ENCODE measurements around the gene LRP2BP.

DNA sequence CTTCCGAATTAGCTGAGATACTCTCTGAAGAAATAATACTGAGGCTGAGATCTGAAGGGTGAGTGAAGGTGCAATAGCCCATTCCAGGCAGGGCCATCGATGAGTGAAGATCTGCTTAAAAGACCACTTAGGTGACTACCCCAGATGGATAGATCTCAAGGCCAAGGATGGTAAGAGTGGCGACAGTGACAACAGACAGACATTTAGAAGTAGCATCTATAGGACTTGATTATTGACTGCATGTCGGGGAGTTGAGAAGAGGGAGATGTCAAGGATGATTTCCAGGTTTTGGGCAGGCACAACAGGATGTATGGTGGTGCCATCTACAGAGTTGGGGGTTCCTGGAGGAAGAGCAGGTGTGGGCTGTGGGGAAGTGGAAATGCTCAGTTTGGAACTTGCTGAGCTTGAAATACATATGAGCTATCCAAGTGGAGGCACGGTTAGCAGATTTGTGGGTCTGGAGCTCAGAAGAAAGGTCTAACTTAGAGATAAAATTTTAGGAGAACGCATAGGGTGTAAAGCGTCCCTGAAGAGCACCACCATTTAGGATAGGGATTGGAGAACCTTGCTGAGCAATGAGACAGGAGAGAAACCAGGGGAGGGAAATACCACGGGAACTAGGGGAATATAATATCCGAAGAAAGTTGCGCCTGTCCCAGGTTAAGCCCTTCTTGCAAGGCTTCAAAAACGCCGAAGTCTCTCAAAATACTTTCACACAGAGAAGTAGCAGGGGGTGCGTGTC lies 29.4 kb upstream of the LRP2BP start:
- TF ChIP-seq, protein P1, sequence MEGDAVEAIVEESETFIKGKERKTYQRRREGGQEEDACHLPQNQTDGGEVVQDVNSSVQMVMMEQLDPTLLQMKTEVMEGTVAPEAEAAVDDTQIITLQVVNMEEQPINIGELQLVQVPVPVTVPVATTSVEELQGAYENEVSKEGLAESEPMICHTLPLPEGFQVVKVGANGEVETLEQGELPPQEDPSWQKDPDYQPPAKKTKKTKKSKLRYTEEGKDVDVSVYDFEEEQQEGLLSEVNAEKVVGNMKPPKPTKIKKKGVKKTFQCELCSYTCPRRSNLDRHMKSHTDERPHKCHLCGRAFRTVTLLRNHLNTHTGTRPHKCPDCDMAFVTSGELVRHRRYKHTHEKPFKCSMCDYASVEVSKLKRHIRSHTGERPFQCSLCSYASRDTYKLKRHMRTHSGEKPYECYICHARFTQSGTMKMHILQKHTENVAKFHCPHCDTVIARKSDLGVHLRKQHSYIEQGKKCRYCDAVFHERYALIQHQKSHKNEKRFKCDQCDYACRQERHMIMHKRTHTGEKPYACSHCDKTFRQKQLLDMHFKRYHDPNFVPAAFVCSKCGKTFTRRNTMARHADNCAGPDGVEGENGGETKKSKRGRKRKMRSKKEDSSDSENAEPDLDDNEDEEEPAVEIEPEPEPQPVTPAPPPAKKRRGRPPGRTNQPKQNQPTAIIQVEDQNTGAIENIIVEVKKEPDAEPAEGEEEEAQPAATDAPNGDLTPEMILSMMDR (IDR thresholded peaks at IDR 0.05), result no peak
- TF ChIP-seq POLR2A (IDR thresholded peaks at IDR 0.05; ENCODE audit: low read length), result no peak
- no peak for TF ChIP-seq SMC3 (IDR thresholded peaks at IDR 0.05)
- no peak for TF ChIP-seq RCOR1 (IDR thresholded peaks at IDR 0.05; ENCODE audit: low read depth, low read length)
- TF ChIP-seq, protein P2, sequence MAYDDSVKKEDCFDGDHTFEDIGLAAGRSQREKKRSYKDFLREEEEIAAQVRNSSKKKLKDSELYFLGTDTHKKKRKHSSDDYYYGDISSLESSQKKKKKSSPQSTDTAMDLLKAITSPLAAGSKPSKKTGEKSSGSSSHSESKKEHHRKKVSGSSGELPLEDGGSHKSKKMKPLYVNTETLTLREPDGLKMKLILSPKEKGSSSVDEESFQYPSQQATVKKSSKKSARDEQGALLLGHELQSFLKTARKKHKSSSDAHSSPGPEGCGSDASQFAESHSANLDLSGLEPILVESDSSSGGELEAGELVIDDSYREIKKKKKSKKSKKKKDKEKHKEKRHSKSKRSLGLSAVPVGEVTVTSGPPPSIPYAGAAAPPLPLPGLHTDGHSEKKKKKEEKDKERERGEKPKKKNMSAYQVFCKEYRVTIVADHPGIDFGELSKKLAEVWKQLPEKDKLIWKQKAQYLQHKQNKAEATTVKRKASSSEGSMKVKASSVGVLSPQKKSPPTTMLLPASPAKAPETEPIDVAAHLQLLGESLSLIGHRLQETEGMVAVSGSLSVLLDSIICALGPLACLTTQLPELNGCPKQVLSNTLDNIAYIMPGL (CRISPR knock-in tag; IDR thresholded peaks at IDR 0.05; ENCODE audit: borderline replicate concordance), result no peak
- TF ChIP-seq EP300 (IDR thresholded peaks at IDR 0.05), result no peak
- TF ChIP-seq, protein P3, sequence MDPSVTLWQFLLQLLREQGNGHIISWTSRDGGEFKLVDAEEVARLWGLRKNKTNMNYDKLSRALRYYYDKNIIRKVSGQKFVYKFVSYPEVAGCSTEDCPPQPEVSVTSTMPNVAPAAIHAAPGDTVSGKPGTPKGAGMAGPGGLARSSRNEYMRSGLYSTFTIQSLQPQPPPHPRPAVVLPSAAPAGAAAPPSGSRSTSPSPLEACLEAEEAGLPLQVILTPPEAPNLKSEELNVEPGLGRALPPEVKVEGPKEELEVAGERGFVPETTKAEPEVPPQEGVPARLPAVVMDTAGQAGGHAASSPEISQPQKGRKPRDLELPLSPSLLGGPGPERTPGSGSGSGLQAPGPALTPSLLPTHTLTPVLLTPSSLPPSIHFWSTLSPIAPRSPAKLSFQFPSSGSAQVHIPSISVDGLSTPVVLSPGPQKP (IDR thresholded peaks at IDR 0.05; ENCODE audit: low read depth, low read length), result no peak
- TF ChIP-seq ZSCAN20 (CRISPR knock-in tag; IDR thresholded peaks at IDR 0.05), result no peak
- TF ChIP-seq MAZ (IDR thresholded peaks at IDR 0.05; ENCODE audit: borderline replicate concordance, low read depth, low read length), result no peak
